HG03558 (cell line): Measurements from ENCODE around the gene ADGB.
A peak's percentile ranks its signal among the peaks of the same experiment; 100 is the strongest.

ENCODE experiments used
- ATAC-seq: cut with Tn5 transposase; IDR thresholded peaks from one replicate; pipeline ENCODE4 v1.9.1; 2021; ENCODE audit warnings: moderate number of reproducible peaks; ENCODE audit not compliant: unreplicated experiment; ENCODE audit errors: extremely low read depth

Gene ADGB

GRCh38 chr6:146857180-146857979 is 258.6 kb downstream of the ADGB start:
- ATAC-seq, result peak; percentile 89

- no peak for ATAC-seq
These were observed 259.2 kb downstream of the ADGB start for GRCh38 chr6:146857980-146858347.

- no peak for ATAC-seq
These were observed 260.4 kb downstream of the ADGB start for GRCh38 chr6:146859206-146859605.

GRCh38 chr6:146859795-146860495 is 261.2 kb downstream of the ADGB start:
- no peak for ATAC-seq

GRCh38 chr6:146860583-146860982 is 261.8 kb downstream of the ADGB start:
- no peak for ATAC-seq

GRCh38 chr6:146861029-146861563 is 262.3 kb downstream of the ADGB start:
- no peak for ATAC-seq

- ATAC-seq, result no peak
These were observed 262.9 kb downstream of the ADGB start for GRCh38 chr6:146861716-146862115.

- no peak for ATAC-seq
These were observed 263.7 kb downstream of the ADGB start for GRCh38 chr6:146862508-146862919.

GRCh38 chr6:146864300-146864699 is 265.5 kb downstream of the ADGB start:
- no peak for ATAC-seq

GRCh38 chr6:146864885-146865284 is 266.1 kb downstream of the ADGB start:
- no peak for ATAC-seq
